ENCODE data around the gene SLC7A6OS. TPM values are rescaled to one million over a fixed set of nuclear protein-coding genes. Genes with fewer than 3 reads are reported as not detected.
A peak's percentile ranks its signal among the peaks of the same experiment; 100 is the strongest.

SLC7A6OS gene
- total RNA-seq: 18.8 TPM
- long read RNA-seq, full-length matches to known transcripts: 16 of 28 reads
- long read RNA-seq, partial matches to known transcripts: 1 of 28 reads
- long read RNA-seq, other reads (novel, unspliced or antisense): 11 of 28 reads

GRCh38 chr16:68310774-68311511 is at the start of gene SLC7A6OS, which contains the start of gene PRMT7:
SLC7A6OS (minus strand) TSS chr16:68310946; CDS start chr16:68310926, 20 bp downstream.
PRMT7 (plus strand) TSS chr16:68311019; CDS start chr16:68315980, 4,961 bp downstream.
- no peaks in the 10 kb centered on the region for H3K9me3 ChIP-seq
- peak within 1 kb of the TSS; percentile 92 for H3K4me3 ChIP-seq
- DNase-seq: peak; percentile 95
- H3K27me3 ChIP-seq: no peaks in the 10 kb centered on the region
- peaks cover 39% of the 10 kb centered on the region for H3K36me3 ChIP-seq
- intact Hi-C loops (cut with DNase I): no loop called here
- peak; percentile 100 for ATAC-seq
- peak; percentile 37 for TF ChIP-seq CTCF (IDR thresholded peaks at IDR 0.05)
- H3K4me1 ChIP-seq: peaks cover 25% of the 10 kb centered on the region
- peak within 1 kb of the TSS; percentile 82 for H3K27ac ChIP-seq

DNA sequence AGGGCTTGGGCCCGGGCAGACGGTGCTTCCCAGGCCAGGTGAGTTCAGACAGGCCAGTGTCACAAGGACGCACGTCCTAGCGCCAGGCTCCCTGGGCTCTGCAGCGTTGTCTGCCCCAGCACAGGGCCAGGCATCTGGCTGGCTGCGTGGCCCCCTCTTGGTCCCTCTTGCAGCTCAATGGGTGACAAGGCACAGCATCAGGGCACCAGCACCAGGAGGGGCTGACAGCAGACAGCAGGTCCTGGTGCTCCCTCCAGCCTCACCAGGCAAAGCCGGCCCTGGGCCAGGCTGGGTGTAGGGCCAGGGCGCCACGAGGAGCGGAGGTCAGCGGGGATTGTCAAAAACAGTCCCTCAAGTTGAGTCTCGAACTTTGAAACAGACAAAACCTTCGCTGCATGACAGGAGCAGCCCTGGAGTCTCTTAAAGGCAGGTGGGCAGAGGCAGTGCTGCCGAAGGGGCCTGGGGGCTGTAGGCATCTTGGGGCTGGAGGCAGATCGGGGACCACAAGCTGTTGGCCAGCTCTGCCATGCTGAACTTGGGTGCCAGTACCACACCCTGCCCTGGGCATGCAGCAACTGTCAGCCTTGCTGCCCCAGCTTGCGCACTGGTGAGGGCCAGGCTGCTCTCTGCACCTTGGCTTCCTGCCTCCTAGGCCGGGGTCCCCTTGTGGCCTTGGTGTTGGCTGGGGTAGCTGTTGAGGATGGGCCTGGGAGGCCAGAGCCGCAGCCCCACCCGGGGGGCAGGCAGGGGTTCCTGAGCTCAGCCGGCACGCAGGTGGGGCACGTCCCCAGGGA is 48.8 kb upstream of the SLC7A6OS start:
- H3K36me3 ChIP-seq: peaks cover 33% of the 10 kb centered on the region
- no peak overlapping the region for H3K27ac ChIP-seq
- ATAC-seq (no peak), DNase-seq (no peak)
- peaks cover 16% of the 10 kb centered on the region for H3K4me1 ChIP-seq
- no peak overlapping the region for H3K4me3 ChIP-seq
- no peak for TF ChIP-seq CTCF (IDR thresholded peaks at IDR 0.05)
- intact Hi-C loops (cut with DNase I): no loop called here
- no peaks in the 10 kb centered on the region for H3K27me3 ChIP-seq
- no peaks in the 10 kb centered on the region for H3K9me3 ChIP-seq

DNA sequence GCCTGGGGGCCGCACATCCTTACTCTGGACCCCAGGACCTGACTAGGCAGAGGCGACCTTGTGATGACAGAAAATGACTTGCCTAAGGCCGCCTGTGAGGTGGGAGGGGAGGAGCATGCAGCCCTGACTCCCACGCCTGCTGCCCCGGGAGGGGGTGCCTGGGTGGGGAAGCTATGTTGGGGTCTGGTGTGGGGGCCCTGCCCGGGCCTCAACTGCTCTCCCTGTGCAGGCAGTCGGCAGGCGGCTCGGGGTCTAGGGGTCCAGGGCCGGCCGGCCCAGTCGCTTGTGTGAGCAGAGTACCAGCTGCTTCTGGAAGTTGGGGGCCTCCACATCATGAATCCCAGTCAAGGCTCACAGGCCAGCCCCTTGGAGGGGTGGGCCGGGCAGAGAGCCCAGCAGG is 48.2 kb upstream of the SLC7A6OS start:
- intact Hi-C loops (cut with DNase I): no loop called here
- Histone ChIP-seq H3K9me3 (no peaks in the 10 kb centered on the region), H3K4me1 (peaks cover 16% of the 10 kb centered on the region), H3K27ac (no peak overlapping the region), H3K27me3 (no peaks in the 10 kb centered on the region), H3K4me3 (no peak overlapping the region), H3K36me3 (peaks cover 39% of the 10 kb centered on the region)
- DNase-seq (no peak), ATAC-seq (no peak)
- TF ChIP-seq CTCF (IDR thresholded peaks at IDR 0.05): no peak

- DNase-seq (no peak), ATAC-seq (no peak)
- Histone ChIP-seq H3K9me3 (no peaks in the 10 kb centered on the region), H3K27me3 (no peaks in the 10 kb centered on the region), H3K36me3 (peaks cover 50% of the 10 kb centered on the region), H3K4me3 (no peak overlapping the region), H3K27ac (no peak overlapping the region), H3K4me1 (peaks cover 8% of the 10 kb centered on the region)
- intact Hi-C loops (cut with DNase I): no loop called here
- TF ChIP-seq CTCF (IDR thresholded peaks at IDR 0.05): no peak
Observed at GRCh38 chr16:68357923-68358322, 47.2 kb upstream of the SLC7A6OS start.

DNA sequence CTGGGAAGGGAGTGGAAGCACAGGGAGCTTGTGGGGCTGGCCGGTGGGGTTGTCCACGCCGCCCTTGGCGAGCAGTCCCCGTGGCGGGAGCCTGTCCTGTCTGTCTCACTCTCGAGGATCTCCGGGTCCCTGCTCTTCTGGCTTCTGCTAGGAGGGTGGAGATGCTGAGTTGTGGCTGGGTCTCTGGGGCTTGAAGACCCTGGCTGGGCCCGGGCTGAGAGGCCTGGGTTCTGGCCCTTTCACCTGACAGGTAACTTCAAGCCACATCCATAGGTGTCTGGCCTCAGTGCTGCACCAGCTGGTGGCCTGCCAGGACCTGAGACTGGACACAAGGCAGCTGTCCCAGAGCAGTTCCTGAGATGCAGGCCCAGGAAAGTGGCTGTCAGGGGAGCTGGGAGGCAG is 46.8 kb upstream of the SLC7A6OS start:
- intact Hi-C loops (cut with DNase I): no loop called here
- peaks cover 8% of the 10 kb centered on the region for H3K4me1 ChIP-seq
- H3K9me3 ChIP-seq: no peaks in the 10 kb centered on the region
- H3K4me3 ChIP-seq: no peak overlapping the region
- H3K27ac ChIP-seq: no peak overlapping the region
- ATAC-seq (no peak), DNase-seq (no peak)
- no peaks in the 10 kb centered on the region for H3K27me3 ChIP-seq
- TF ChIP-seq CTCF (IDR thresholded peaks at IDR 0.05): no peak
- peaks cover 52% of the 10 kb centered on the region for H3K36me3 ChIP-seq

All from upper lobe of right lung (tissue), 1 donor.